Suprapubic skin (tissue), 4 donors: ENCODE measurements around the gene F8. TPM values are rescaled to one million over a fixed set of nuclear protein-coding genes. Genes with fewer than 3 reads are reported as not detected.

ENCODE experiments used
- DNase-seq, 2 donors: peaks; one replicate each; pipeline ENCODE4 v3.0.0-alpha.2; 2019; ENCODE audit warnings: low spot score in 2 of 2
- H3K27ac ChIP-seq: fragments of 200-600 bp; sonication (generic); one replicate; pipeline ENCODE4 v1.5.1; 2019
- H3K27me3 ChIP-seq: fragments of 200-600 bp; sonication (generic); one replicate; pipeline ENCODE4 v1.5.1; 2019
- H3K36me3 ChIP-seq: fragments of 200-600 bp; sonication (generic); one replicate; pipeline ENCODE4 v1.5.1; 2019
- H3K4me1 ChIP-seq: fragments of 200-600 bp; sonication (generic); one replicate; pipeline ENCODE4 v1.5.1; 2019
- H3K4me3 ChIP-seq: fragments of 200-600 bp; sonication (generic); one replicate; pipeline ENCODE4 v1.5.1; 2019; ENCODE audit warnings: mild to moderate bottlenecking
- H3K9me3 ChIP-seq: fragments of 200-600 bp; sonication (generic); one replicate; pipeline ENCODE4 v1.5.1; 2019
- EP300 ChIP-seq: sonication (generic); formaldehyde crosslinking; IDR thresholded peaks from one replicate; pipeline ENCODE4 v1.6.1; 2017; ENCODE audit warnings: antibody characterized with exemption
- POLR2A ChIP-seq, 2 donors: fragments of 450-650 bp; IDR thresholded peaks; one replicate each; pipeline ENCODE4 v1.6.1; 2017; ENCODE audit warnings: antibody characterized with exemption in 2 of 2, mild to moderate bottlenecking in 2 of 2, moderate library complexity in 2 of 2
- POLR2AphosphoS5 ChIP-seq, 3 donors: sonication (generic); formaldehyde crosslinking; IDR thresholded peaks; one replicate each; pipeline ENCODE4 v1.6.1; 2017; ENCODE audit warnings: antibody characterized with exemption in 3 of 3
- WGBS: methylation state at CpG from one replicate; pipeline ENCODE4 v1.1.5; 2018; 5-methylcytosine and 5-hydroxymethylcytosine counted together
- total RNA-seq, 4 donors: library from RNA; depleted of rRNA; stranded (reverse); fragments of >200 nt; gene quantifications; one replicate each; pipeline ENCODE4 v1.1.0, GENCODE V29; 2016
- TF ChIP-seq, protein P1 (sequence below), 2 donors: fragments of 200-600 bp in 1 of 2; fragments of 450-650 bp in 1 of 2; sonication (generic) in 1 of 2; IDR thresholded peaks; one replicate each; pipeline ENCODE4 v1.5.1; 2016 to 2019; ENCODE audit warnings: antibody characterized with exemption in 2 of 2, mild to moderate bottlenecking in 1 of 2, moderate library complexity in 1 of 2

Gene F8
- total RNA-seq, 4 donors from 2014 or later = 5.1 to 15.0 (median 6.7) TPM

DNA sequence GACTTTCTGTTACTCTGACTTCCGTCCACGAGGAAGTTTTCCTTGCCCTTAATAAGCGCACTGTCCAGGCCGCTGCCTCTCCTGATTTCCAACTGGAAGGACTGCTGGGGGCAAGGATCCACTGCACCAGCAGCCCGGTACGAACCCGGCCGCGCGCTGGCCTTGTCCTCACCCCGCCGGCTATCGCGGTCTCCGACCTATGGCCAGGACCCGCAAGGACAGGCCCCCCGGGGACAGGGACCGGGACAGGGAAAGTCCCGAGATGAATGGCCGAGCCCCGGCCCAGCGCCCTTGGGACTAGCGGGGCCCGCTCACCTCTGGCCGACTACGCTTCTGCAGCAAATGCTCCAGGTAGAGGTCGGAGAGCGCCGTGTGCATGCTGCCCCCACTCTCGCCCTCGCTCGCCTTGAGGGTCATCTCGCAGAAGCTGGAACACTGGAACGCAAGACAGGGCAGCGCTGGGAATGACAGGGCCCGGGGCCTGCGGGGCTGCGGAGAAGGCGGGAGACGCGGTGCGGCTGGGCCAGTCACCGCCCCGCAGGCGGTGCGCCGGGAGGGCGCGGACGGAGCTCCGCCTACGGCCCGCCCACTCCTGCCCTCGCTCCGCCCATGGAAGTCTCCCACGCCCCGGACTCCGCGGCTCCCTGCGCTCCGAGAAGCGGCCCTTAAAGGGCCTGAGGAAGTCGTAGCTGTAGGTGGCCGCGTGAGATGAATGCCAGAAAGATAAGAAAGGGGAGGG is 217.4 kb downstream of the F8 start, which contains the start of gene MPP1:
TSS of gene MPP1 (minus strand) at position 529 of the 739 bp plus-strand sequence. CDS start at position 417, 112 bp downstream.
- WGBS = 25% methylated on average over 50 of the region's 65 CpGs

DNA sequence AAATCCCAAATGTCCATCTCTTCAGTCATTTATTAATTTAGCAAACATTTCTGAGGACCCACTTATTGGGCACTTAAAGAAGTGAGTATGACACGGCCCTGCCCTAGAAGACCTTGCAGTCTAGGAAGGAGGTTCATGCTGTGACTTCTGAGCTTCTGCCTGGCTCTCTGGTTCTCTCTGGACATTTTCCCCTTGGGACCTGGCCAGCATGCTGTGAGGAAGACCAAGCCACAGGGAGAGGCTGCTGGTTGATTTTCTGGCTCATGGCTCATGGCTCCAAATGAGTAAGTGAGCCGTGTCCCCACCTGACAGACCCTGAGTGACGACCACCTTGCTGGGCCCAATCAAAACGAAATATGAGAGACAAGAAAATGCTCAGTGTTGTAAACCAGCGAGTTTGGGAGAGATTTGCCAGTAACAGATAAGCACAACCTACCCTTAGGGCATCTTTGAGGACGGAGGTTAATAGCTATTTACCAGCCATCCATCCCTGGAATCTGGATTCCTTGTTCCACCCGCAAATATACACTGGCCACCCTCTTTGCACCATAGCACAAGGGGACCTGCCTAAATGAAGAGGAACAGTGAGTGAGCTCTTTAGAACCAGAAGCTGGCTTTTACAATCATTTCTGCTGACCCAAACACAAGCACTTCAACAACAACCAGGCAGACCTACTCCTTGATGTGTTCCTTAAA is 218.1 kb downstream of the F8 start:
- 45% methylated on average over 7 of the region's 7 CpGs for WGBS
- Histone ChIP-seq H3K4me3 (peak overlapping the region; percentile 64), H3K27ac (peak overlapping the region; percentile 56), H3K27me3 (no peaks in the 10 kb centered on the region), H3K9me3 (no peaks in the 10 kb centered on the region), H3K36me3 (no peaks in the 10 kb centered on the region), H3K4me1 (peaks cover 19% of the 10 kb centered on the region)
- no peak for TF ChIP-seq POLR2AphosphoS5 (IDR thresholded peaks at IDR 0.05)
- no peak for TF ChIP-seq POLR2A (IDR thresholded peaks at IDR 0.05)
- TF ChIP-seq EP300 = no peak
- TF ChIP-seq, protein P1, sequence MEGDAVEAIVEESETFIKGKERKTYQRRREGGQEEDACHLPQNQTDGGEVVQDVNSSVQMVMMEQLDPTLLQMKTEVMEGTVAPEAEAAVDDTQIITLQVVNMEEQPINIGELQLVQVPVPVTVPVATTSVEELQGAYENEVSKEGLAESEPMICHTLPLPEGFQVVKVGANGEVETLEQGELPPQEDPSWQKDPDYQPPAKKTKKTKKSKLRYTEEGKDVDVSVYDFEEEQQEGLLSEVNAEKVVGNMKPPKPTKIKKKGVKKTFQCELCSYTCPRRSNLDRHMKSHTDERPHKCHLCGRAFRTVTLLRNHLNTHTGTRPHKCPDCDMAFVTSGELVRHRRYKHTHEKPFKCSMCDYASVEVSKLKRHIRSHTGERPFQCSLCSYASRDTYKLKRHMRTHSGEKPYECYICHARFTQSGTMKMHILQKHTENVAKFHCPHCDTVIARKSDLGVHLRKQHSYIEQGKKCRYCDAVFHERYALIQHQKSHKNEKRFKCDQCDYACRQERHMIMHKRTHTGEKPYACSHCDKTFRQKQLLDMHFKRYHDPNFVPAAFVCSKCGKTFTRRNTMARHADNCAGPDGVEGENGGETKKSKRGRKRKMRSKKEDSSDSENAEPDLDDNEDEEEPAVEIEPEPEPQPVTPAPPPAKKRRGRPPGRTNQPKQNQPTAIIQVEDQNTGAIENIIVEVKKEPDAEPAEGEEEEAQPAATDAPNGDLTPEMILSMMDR (IDR thresholded peaks at IDR 0.05) = no peak
- no peak for DNase-seq

More for the DNA sequence above, 217.4 kb downstream of the F8 start, which contains the start of gene MPP1:
- Histone ChIP-seq H3K27ac (peak within 1 kb of the TSS; percentile 56), H3K36me3 (no peaks in the 10 kb centered on the region), H3K9me3 (no peaks in the 10 kb centered on the region), H3K4me3 (peak within 1 kb of the TSS; percentile 64), H3K27me3 (no peaks in the 10 kb centered on the region), H3K4me1 (peaks cover 13% of the 10 kb centered on the region)
- no peak for TF ChIP-seq POLR2A (IDR thresholded peaks at IDR 0.05)
- TF ChIP-seq, protein P1 (IDR thresholded peaks at IDR 0.05) = no peak
- no peak for TF ChIP-seq POLR2AphosphoS5 (IDR thresholded peaks at IDR 0.05)
- no peak for TF ChIP-seq EP300
- DNase-seq = peak; percentile 72 to 80

DNA sequence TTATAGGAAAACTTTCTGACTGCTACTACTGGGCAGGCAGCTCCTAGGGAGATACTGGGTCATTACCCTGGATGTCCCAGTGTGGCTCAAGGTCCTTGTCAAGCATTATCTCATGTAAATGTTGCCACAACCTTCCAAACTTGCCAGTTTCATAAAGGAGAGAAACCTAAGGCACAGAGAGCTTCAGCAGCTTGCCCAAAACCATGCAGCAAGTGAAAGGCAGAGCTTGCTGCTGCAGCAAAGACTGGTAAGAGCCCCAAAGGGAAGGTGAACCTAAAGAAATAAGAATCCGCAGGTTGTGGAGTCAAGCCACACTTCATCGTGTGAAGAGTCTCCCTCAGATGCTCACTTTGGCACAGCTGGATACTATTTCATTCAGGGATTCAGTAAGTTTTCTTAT is 219.6 kb downstream of the F8 start:
- Histone ChIP-seq H3K27me3 (no peaks in the 10 kb centered on the region), H3K27ac (no peak overlapping the region), H3K9me3 (no peaks in the 10 kb centered on the region), H3K36me3 (no peaks in the 10 kb centered on the region), H3K4me3 (no peak overlapping the region), H3K4me1 (peaks cover 19% of the 10 kb centered on the region)
- 65% methylated on average over 2 of the region's 2 CpGs for WGBS
- DNase-seq = no peak
- no peak for TF ChIP-seq EP300
- TF ChIP-seq POLR2A (IDR thresholded peaks at IDR 0.05) = no peak
- no peak for TF ChIP-seq POLR2AphosphoS5 (IDR thresholded peaks at IDR 0.05)
- TF ChIP-seq, protein P1 (IDR thresholded peaks at IDR 0.05) = no peak

DNA sequence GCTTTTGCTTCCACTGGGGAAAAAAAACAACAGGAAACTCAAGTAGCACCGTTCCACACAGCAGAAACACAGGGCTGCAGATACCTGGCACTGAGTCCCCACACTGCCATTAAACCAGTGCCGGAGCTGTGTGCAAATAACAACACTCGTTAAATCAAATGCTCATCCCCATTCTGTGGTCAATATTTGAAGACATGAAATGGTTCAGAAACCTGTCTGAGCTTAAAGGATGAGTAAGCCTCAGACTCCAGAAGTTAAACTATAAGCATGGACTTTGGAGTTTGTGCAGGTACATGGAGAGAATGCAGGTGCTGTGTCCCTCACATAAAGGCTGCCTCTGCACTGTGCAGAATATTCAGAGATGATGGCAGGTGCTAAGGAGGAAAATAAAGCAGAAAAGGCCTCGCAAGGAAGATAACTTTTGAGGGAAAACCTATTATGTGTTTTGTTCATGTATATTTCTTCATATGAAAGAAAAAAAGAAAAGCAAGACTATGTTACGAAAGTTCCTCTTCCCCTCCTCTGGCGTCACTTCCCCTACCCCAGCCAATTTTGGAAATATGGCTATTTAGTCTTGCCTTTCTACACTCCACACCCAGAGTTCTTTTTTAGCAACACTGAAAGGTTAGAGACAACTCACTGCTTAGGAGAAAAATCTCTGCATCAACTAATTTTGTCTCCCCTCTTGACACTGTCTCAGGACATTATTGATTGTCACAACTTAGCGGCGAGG is 221.9 kb downstream of the F8 start:
- Histone ChIP-seq H3K27ac (no peak overlapping the region), H3K9me3 (no peaks in the 10 kb centered on the region), H3K36me3 (no peaks in the 10 kb centered on the region), H3K4me1 (peaks cover 15% of the 10 kb centered on the region), H3K4me3 (no peak overlapping the region), H3K27me3 (no peaks in the 10 kb centered on the region)
- TF ChIP-seq POLR2A (IDR thresholded peaks at IDR 0.05) (no peak), EP300 (no peak), POLR2AphosphoS5 (IDR thresholded peaks at IDR 0.05) (no peak)
- TF ChIP-seq, protein P1 (IDR thresholded peaks at IDR 0.05) = no peak
- no peak for DNase-seq
- 79% methylated on average over 8 of the region's 8 CpGs for WGBS
